Measurements from ENCODE around the gene SDK1.

Gene SDK1

GRCh38 chr7:4021413-4021812 lies 720.4 kb downstream of the SDK1 start:
- Histone ChIP-seq H3K9ac (ENCODE audit: low read length) (no peak overlapping the region), H3K9me3 (ENCODE audit: control insufficient read depth, low read length) (peaks cover 17% of the 10 kb centered on the region), H4K8ac (ENCODE audit: low read length) (no peak overlapping the region), H3K23ac (ENCODE audit: low read length in 2 of 2) (no peak overlapping the region), H3K27ac (ENCODE audit: low read length, poor library complexity, severe bottlenecking) (no peak overlapping the region), H3K18ac (ENCODE audit: low read depth in 1 of 2, low read length in 2 of 2) (no peak overlapping the region), H3K79me1 (replicated peaks; ENCODE audit: low read length, poor library complexity, severe bottlenecking) (no peaks in the 10 kb centered on the region), H2BK15ac (ENCODE audit: low read depth, poor library complexity, severe bottlenecking) (no peak overlapping the region), H2BK12ac (ENCODE audit: low read length in 2 of 2) (no peak overlapping the region), H3K4me2 (ENCODE audit: low read length, poor library complexity, severe bottlenecking) (no peak overlapping the region), H4K91ac (ENCODE audit: low read length) (no peak overlapping the region), H3K36me3 (ENCODE audit: control insufficient read depth in 1 of 2, insufficient read depth in 2 of 2, low read depth in 1 of 2, low read length in 2 of 2) (peaks cover 0 to 16% of the 10 kb centered on the region in 2 experiments), H3K14ac (ENCODE audit: low read length in 2 of 2) (no peak overlapping the region), H3K4me1 (ENCODE audit: control insufficient read depth, insufficient read depth, low read depth, low read length) (peaks cover 3% of the 10 kb centered on the region), H2AFZ (ENCODE audit: low read depth, low read length) (no peak overlapping the region), H3K27me3 (ENCODE audit: control insufficient read depth in 1 of 2, insufficient read depth in 1 of 2, low read length in 2 of 2) (no peaks in the 10 kb centered on the region), H3K4ac (ENCODE audit: low read depth in 1 of 2, low read length in 2 of 2) (no peak overlapping the region), H2AK5ac (ENCODE audit: low read length, severe bottlenecking) (no peak overlapping the region), H2BK5ac (ENCODE audit: low read depth, low read length, poor library complexity, severe bottlenecking) (no peak overlapping the region), H2BK120ac (ENCODE audit: low read depth, low read length) (no peak overlapping the region), H3K4me3 (ENCODE audit: insufficient read depth in 1 of 2, low read depth in 1 of 2, low read length in 2 of 2) (no peak overlapping the region)
- no peak for DNase-seq
- WGBS: 84% methylated on average over 5 of the region's 5 CpGs

GRCh38 chr7:4022265-4022664 lies 721.2 kb downstream of the SDK1 start:
- Histone ChIP-seq H3K18ac (ENCODE audit: low read depth in 1 of 2, low read length in 2 of 2) (no peak overlapping the region), H3K27me3 (ENCODE audit: control insufficient read depth in 1 of 2, insufficient read depth in 1 of 2, low read length in 2 of 2) (no peaks in the 10 kb centered on the region), H3K79me1 (replicated peaks; ENCODE audit: low read length, poor library complexity, severe bottlenecking) (no peaks in the 10 kb centered on the region), H4K91ac (ENCODE audit: low read length) (no peak overlapping the region), H2BK12ac (ENCODE audit: low read length in 2 of 2) (no peak overlapping the region), H3K4ac (ENCODE audit: low read depth in 1 of 2, low read length in 2 of 2) (no peak overlapping the region), H3K4me1 (ENCODE audit: control insufficient read depth, insufficient read depth, low read depth, low read length) (peaks cover 3% of the 10 kb centered on the region), H2AK5ac (ENCODE audit: low read length, severe bottlenecking) (no peak overlapping the region), H2BK15ac (ENCODE audit: low read depth, poor library complexity, severe bottlenecking) (no peak overlapping the region), H2BK120ac (ENCODE audit: low read depth, low read length) (no peak overlapping the region), H3K36me3 (ENCODE audit: control insufficient read depth in 1 of 2, insufficient read depth in 2 of 2, low read depth in 1 of 2, low read length in 2 of 2) (peaks cover 0 to 13% of the 10 kb centered on the region in 2 experiments), H4K8ac (ENCODE audit: low read length) (no peak overlapping the region), H3K27ac (ENCODE audit: low read length, poor library complexity, severe bottlenecking) (no peak overlapping the region), H2BK5ac (ENCODE audit: low read depth, low read length, poor library complexity, severe bottlenecking) (no peak overlapping the region), H3K14ac (ENCODE audit: low read length in 2 of 2) (no peak overlapping the region), H3K9ac (ENCODE audit: low read length) (no peak overlapping the region), H3K4me3 (ENCODE audit: insufficient read depth in 1 of 2, low read depth in 1 of 2, low read length in 2 of 2) (no peak overlapping the region), H3K4me2 (ENCODE audit: low read length, poor library complexity, severe bottlenecking) (no peak overlapping the region), H2AFZ (ENCODE audit: low read depth, low read length) (no peak overlapping the region), H3K9me3 (ENCODE audit: control insufficient read depth, low read length) (peaks cover 10% of the 10 kb centered on the region), H3K23ac (ENCODE audit: low read length in 2 of 2) (no peak overlapping the region)
- WGBS: 94% methylated on average over 7 of the region's 7 CpGs
- no peak for DNase-seq

GRCh38 chr7:4023502-4023901 lies 722.5 kb downstream of the SDK1 start:
- no peak overlapping the region for H3K27ac ChIP-seq (ENCODE audit: low read length, poor library complexity, severe bottlenecking)
- H3K4ac ChIP-seq (ENCODE audit: low read depth in 1 of 2, low read length in 2 of 2): no peak overlapping the region
- H3K79me1 ChIP-seq (replicated peaks; ENCODE audit: low read length, poor library complexity, severe bottlenecking): no peaks in the 10 kb centered on the region
- peaks cover 0 to 13% of the 10 kb centered on the region in 2 experiments for H3K36me3 ChIP-seq (ENCODE audit: control insufficient read depth in 1 of 2, insufficient read depth in 2 of 2, low read depth in 1 of 2, low read length in 2 of 2)
- no peak overlapping the region for H3K9ac ChIP-seq (ENCODE audit: low read length)
- H3K4me3 ChIP-seq (ENCODE audit: insufficient read depth in 1 of 2, low read depth in 1 of 2, low read length in 2 of 2): no peak overlapping the region
- H3K4me2 ChIP-seq (ENCODE audit: low read length, poor library complexity, severe bottlenecking): no peak overlapping the region
- H3K9me3 ChIP-seq (ENCODE audit: control insufficient read depth, low read length): peaks cover 9% of the 10 kb centered on the region
- no peak for DNase-seq
- H3K23ac ChIP-seq (ENCODE audit: low read length in 2 of 2): no peak overlapping the region
- no peak overlapping the region for H3K18ac ChIP-seq (ENCODE audit: low read depth in 1 of 2, low read length in 2 of 2)
- H2BK5ac ChIP-seq (ENCODE audit: low read depth, low read length, poor library complexity, severe bottlenecking): no peak overlapping the region
- no peak overlapping the region for H4K8ac ChIP-seq (ENCODE audit: low read length)
- H4K91ac ChIP-seq (ENCODE audit: low read length): no peak overlapping the region
- no peak overlapping the region for H2BK12ac ChIP-seq (ENCODE audit: low read length in 2 of 2)
- 94% methylated on average over 7 of the region's 10 CpGs for WGBS
- H2AFZ ChIP-seq (ENCODE audit: low read depth, low read length): no peak overlapping the region
- peaks cover 3% of the 10 kb centered on the region for H3K4me1 ChIP-seq (ENCODE audit: control insufficient read depth, insufficient read depth, low read depth, low read length)
- no peak overlapping the region for H2BK120ac ChIP-seq (ENCODE audit: low read depth, low read length)
- H3K14ac ChIP-seq (ENCODE audit: low read length in 2 of 2): no peak overlapping the region
- no peak overlapping the region for H2AK5ac ChIP-seq (ENCODE audit: low read length, severe bottlenecking)
- no peaks in the 10 kb centered on the region for H3K27me3 ChIP-seq (ENCODE audit: control insufficient read depth in 1 of 2, insufficient read depth in 1 of 2, low read length in 2 of 2)
- H2BK15ac ChIP-seq (ENCODE audit: low read depth, poor library complexity, severe bottlenecking): no peak overlapping the region

DNA sequence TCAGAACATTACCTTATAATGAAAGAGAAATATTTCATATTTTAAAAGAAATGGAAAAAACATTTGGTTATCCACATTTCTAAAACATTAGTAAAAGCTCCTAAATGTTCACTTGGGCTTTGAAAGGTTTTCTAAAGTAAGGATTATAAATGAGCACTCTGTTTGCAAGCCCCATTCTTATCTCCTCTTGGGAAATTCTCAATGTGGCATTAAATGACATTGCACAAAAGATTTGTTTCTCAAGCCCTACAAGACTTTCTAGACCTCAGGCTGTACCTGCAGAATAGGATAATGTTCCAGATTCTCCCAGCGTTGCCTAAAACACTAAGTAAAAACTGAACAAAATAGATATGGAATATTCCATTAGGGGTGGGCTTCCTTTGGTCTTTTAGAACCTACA lies 723.1 kb downstream of the SDK1 start:
- H2AK5ac ChIP-seq (ENCODE audit: low read length, severe bottlenecking): no peak overlapping the region
- peaks cover 0 to 13% of the 10 kb centered on the region in 2 experiments for H3K36me3 ChIP-seq (ENCODE audit: control insufficient read depth in 1 of 2, insufficient read depth in 2 of 2, low read depth in 1 of 2, low read length in 2 of 2)
- no peak overlapping the region for H3K4me3 ChIP-seq (ENCODE audit: insufficient read depth in 1 of 2, low read depth in 1 of 2, low read length in 2 of 2)
- no peak overlapping the region for H3K14ac ChIP-seq (ENCODE audit: low read length in 2 of 2)
- no peak overlapping the region for H3K18ac ChIP-seq (ENCODE audit: low read depth in 1 of 2, low read length in 2 of 2)
- H3K4me1 ChIP-seq (ENCODE audit: control insufficient read depth, insufficient read depth, low read depth, low read length): peaks cover 3% of the 10 kb centered on the region
- H2BK12ac ChIP-seq (ENCODE audit: low read length in 2 of 2): no peak overlapping the region
- no peak for DNase-seq
- no peak overlapping the region for H3K4ac ChIP-seq (ENCODE audit: low read depth in 1 of 2, low read length in 2 of 2)
- WGBS: 100% methylated on average over 1 of the region's 1 CpG
- H3K23ac ChIP-seq (ENCODE audit: low read length in 2 of 2): no peak overlapping the region
- H4K91ac ChIP-seq (ENCODE audit: low read length): no peak overlapping the region
- no peak overlapping the region for H3K27ac ChIP-seq (ENCODE audit: low read length, poor library complexity, severe bottlenecking)
- no peak overlapping the region for H2BK15ac ChIP-seq (ENCODE audit: low read depth, poor library complexity, severe bottlenecking)
- H2BK120ac ChIP-seq (ENCODE audit: low read depth, low read length): no peak overlapping the region
- H3K4me2 ChIP-seq (ENCODE audit: low read length, poor library complexity, severe bottlenecking): no peak overlapping the region
- H3K27me3 ChIP-seq (ENCODE audit: control insufficient read depth in 1 of 2, insufficient read depth in 1 of 2, low read length in 2 of 2): no peaks in the 10 kb centered on the region
- no peak overlapping the region for H2BK5ac ChIP-seq (ENCODE audit: low read depth, low read length, poor library complexity, severe bottlenecking)
- no peak overlapping the region for H2AFZ ChIP-seq (ENCODE audit: low read depth, low read length)
- no peak overlapping the region for H4K8ac ChIP-seq (ENCODE audit: low read length)
- H3K9ac ChIP-seq (ENCODE audit: low read length): no peak overlapping the region
- peaks cover 3% of the 10 kb centered on the region for H3K9me3 ChIP-seq (ENCODE audit: control insufficient read depth, low read length)
- no peaks in the 10 kb centered on the region for H3K79me1 ChIP-seq (replicated peaks; ENCODE audit: low read length, poor library complexity, severe bottlenecking)

All from mesenchymal stem cell (in vitro differentiated cells and primary cell).